GM18858 (cell line): ENCODE results near the gene IQSEC1.

Experiments used
- ATAC-seq: cut with Tn5 transposase; IDR thresholded peaks from one replicate; pipeline ENCODE4 v1.9.1; 2021; ENCODE audit not compliant: unreplicated experiment

The IQSEC1 gene

GRCh38 chr3:13086531-13086981 lies 13.3 kb upstream of the IQSEC1 start:
- no peak for ATAC-seq

GRCh38 chr3:13085846-13086179 lies 12.6 kb upstream of the IQSEC1 start:
- ATAC-seq, result no peak

DNA sequence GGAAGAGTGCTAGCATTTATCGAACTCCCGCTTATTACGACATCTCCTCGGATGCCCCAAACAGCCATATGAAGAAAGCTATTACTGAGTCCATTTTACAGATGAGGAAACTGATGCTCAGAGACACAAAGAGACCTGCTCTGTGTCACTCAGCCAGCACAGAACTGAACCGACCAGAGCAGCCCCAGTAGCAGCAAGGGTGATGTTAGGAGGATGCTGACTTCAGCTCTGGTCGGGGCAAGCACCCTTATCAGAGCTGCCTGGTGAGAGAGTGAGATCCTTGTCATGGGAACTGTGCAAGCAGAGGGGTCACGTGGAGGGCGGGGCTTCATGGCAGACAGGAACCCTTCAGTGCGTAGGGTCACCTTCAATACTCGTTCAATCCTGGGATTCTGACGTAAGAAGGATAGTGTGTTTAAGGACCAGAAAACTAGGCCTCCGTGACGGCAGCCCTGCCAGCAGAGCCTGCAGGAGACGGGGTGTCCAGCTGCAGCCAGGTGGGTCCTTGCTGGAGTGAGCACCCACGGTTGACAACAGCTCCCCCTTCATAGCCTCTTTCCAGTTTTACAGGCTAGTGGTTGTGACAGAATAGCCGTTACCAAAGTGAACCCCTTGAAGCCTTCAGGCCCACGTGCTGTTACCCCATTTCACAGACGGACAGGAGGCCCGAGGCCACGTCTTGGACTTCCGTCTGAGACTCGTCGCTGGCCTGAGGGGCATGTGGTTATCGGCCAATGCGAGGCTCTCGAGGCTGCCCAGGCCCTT lies 12.0 kb upstream of the IQSEC1 start:
- no peak for ATAC-seq

GRCh38 chr3:13083898-13084297 lies 10.7 kb upstream of the IQSEC1 start:
- ATAC-seq, result peak; percentile 53

DNA sequence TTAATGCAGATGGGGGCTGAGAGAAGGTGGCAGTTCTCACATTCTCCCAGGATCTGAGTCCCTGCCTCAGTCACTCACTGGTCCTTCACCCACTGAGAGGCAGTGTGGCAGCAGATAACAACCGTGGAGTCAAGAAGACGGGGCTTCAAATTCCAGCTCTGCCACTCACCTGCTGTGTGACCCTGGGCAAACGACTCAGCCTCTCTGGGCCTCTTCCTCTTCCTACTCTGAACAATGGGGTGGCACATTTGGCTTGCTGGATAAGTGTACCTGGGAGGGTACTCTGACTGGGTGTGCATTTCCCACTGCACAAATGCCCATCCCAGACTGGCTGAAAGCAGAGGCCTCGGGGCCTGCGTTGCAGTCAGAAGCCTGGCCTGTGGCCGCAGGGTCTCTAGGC lies 10.0 kb upstream of the IQSEC1 start:
- ATAC-seq, result no peak

DNA sequence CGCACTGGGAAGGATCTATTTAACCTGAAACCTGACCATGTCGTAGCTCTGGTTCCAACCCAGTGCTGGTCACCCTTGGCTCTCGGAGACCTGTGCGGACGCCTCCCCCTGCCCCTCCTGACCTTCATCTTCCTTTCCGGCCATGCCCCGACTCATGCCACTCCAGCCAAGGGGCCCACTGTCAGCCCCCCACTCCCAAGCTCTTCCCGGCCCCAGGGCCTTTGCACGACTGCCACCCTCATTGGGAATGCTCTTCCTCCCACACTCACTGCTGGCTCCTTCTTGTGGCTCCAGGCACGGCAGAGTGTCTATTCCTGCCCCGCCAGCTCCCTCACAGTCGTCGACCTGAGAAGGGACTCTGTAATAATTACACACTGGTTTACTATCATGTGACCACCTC lies 9.4 kb upstream of the IQSEC1 start:
- ATAC-seq, result no peak

DNA sequence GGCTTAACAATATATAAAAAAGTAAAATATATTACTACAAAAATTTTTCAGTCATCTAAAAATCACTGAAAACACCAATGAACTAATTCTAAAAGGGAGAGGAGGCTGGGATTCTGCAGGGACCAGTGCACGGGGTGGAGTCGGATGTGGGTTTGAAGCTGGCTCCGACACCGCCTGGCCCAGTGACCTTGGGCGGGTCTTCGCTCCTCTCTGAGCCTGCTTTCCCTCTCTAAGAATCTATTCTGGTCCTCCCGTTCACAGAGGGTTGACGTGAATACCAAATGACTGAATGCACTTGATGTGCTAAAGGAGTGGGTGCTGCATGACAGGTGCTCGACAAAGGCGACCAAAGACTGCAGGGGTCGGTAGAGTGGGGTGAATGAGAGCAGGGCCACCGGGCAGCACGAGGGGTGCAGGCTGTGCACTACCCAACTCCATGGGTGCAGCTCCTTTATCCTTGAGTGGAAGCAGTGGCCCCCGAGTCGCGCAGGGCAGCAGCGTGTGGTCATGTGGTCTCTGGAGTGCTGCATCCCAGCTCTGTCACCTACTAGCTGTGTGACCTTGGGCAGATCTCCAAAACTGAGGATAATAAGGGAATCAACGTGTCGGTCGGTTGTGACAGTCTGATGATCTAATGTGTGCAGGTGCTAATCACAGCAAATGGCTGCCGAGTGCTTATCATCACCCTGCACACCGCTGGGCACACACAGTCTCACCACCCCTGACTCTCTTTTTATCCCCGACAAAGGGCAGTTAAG lies 8.6 kb upstream of the IQSEC1 start:
- no peak for ATAC-seq

DNA sequence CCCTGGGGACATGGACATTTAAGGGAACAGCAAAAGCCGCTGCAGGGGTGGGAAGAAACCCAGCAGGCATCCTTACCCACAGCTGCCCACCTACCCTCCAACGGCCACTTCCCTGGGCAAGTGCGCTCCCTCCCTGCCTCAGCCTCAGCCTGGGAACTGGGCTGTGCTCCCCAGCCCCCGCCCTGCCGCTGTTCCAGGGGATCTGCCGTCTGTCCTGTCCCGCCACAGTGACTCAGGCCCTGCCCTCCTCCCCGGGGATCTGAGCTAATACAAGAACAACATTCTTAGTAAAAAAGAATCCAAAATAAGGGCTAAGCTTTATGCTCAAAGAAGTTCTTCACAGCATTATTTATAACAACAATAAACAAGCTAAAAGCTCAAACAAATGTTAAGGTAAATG lies 7.4 kb upstream of the IQSEC1 start:
- no peak for ATAC-seq

DNA sequence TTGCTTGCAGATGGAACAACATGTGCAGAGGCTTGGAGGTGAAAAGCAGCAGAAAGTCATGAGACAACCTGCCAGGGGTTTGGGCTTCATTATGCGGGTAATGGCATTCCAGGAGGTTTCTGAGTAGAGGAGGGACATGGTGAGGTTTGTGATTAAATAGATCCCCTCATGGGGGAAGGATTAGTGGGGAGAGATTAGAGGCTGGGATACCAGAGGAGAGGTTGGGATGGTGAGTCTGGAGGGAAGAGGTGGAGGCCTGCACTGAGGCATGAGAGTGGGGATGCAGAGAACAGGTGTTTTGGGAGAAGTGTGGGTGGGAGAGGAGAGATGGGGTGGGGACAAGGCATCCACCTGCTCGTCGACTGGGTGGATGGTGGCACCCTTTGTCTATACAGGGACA lies 6.8 kb upstream of the IQSEC1 start:
- no peak for ATAC-seq

DNA sequence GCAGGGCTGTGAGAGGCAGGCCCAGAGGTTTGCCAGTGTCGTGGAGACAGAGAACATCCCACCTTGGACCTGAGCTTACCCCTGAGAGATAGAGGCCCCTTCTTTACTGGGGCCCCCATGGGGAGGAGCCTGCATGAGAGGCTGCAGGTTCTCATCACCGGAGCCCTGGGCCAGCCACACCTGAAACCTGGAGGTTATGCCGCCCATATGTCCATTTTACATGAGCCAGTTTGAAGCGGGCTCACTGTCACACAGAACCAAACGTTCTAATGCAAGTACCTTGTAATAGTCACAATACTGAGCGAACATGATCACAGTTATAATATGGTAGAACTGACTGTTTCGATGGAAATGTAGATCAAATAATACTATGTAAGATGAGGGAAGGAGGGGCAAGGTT lies 6.3 kb upstream of the IQSEC1 start:
- ATAC-seq, result no peak

- ATAC-seq, result no peak
These were observed 5.8 kb upstream of the IQSEC1 start for GRCh38 chr3:13079051-13079450.

- ATAC-seq, result no peak
These were observed 5.1 kb upstream of the IQSEC1 start for GRCh38 chr3:13078163-13078905.

DNA sequence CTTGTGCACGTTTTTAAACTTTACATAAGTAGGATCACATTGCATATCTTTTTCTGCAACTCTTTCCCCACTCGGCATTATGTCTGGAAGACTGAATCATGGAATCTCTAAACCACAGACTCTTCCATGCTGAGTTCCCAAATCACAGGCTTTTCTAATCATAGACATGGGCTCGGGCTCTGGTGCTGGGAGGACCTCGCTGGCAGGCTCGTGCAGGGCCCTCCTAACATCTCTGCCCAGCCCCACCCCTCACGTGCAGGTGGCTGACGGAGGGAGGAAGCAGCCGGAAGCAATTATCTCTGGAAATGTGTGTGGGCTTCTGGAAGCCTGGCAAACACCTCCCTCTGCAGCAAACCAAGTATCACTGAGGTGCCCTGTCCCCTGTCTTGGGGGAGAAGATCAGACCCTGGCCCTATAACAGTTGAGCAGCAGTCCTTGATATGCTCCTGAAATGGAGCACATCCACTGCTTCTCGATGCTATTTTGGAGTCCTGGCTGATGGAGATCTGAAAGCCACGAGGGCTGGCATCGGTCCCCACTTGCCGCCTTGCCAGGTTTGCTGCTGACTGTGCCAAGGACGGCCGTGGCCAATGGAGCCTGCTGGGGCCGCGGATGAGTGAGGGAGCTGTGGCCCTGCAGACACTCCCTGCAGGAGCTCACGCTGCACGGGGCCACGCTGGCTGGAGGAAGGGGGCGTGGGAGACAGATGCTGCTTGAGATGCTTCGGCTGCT lies 4.4 kb upstream of the IQSEC1 start:
- no peak for ATAC-seq

- no peak for ATAC-seq
These were observed 2.9 kb upstream of the IQSEC1 start for GRCh38 chr3:13075986-13076654.

DNA sequence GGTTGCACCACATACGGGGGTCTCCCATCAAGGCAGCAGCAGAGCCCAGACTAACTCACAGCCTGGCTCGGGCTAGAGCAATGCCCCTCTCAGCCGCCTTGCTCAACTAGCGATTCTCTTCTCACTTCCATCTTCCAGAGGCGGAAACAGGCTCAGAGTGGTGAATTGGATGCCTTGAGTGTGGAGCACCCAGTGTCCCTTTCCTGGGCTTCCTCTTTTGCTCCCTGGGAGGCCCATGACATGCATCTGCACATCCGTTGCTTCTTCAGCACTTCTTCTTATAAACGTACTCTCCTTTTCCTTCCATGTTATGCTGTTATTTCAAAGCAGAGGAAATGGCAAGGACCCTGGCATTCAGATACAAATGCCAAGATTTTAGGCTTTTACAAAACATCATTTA lies 2.1 kb upstream of the IQSEC1 start:
- ATAC-seq, result no peak

DNA sequence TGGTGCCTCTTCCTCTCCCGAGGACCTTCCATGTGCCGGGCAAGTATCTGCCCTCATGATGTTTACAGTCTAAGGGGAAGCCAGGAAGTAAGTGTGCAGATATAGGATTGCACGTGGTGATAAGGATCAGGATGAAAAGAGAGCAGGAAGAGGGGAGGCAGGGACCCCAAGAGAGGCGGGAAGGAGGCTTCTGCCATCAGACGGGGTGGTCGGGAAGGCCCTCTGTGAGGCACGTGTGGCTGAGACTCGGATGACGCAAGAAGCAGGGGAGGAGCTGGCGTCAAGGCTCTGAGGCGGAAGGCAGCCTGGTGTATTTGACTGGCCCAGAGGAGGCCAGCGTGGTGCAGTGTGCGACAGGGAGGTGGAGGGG lies 762 bp upstream of the IQSEC1 start:
- no peak for ATAC-seq

DNA sequence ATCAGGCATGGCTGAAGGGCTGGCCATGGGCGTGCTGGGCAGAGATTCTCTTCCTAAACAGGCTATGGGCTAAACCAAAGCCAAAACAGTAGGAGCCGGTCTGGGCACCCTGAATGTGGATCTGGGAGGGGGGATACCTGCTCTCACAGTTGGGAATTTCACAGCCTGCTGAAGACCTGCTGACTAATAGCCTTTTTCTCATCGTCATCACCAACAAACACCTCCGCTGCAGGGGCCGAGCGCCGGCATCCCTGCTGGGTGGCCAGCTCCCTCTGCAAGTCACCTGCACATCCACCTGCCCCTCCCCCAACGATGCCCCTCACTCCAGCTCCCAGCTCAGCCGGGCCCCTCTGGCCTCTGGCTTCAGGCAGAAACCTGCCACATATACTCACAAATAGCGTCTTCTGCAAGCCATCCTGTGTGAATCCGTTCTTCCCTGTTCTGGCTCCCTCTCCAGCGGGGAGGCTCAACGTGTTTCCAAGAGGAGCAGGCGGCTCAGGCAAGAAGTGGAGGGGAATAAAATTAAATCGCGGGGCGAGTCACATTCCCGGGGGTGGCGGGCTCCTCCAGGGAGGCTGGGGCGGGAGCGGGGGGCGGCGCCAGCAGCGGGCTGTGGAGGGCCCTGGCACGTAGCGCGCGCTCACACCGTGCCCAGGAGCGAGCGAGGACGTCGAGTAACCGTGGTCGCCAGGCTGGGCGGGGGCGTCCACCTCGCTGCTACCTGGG lies 466 bp downstream of the IQSEC1 start:
- ATAC-seq, result peak; percentile 4

DNA sequence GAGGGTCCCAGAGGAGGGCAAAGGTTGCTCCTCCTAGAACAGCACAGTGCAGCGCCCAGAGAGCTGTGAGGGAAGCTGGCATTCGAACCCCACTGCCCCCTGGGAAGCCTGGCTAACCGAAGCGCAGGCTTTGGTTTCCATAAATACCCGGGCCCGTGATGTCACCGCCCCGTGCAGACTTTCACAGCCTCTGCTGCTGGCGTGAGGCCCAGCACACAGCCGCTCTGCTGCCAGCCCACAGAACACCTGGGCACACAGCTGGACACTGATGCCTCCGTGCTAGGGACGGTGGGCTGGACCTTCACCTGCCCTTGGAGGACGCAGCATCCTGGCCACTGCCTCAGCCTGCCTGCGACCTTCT lies 1.0 kb downstream of the IQSEC1 start:
- ATAC-seq, result peak; percentile 40

- no peak for ATAC-seq
These were observed 1.5 kb downstream of the IQSEC1 start for GRCh38 chr3:13071695-13072094.

DNA sequence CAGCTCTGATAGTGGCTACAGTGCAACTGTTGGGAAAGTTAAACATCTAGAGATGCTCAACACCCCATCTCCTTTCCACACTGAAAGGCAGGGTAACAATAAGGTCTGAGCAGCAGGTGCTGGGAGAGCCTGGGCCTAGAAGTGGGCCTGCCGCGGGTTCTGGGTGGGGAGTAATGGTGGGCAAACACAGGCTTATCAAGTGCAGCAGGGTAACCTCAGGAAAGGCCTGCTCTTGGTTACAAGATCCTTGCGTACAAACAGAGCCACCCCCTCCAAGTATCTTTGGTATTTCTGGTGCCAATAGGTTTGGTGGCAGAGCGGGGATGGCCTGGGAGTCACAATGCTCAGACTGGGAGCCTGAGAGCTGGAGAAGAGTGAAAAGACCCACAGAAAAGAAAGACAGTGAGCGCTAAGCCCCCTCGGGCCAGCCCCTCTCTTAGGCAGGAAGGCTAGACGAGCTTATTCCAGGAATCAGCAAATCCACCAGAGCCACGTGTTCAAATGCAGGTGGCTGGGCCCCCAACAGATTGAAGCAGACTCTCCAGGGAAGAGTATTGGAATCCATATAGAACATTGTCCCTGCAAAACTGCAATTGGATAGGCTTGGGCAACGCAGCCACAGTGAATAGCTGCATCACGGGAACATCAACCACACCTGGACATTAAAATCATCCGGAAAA lies 2.7 kb downstream of the IQSEC1 start:
- no peak for ATAC-seq
